Ishikawa (cell line): ENCODE results near the gene RAB5IF.

Experiments
- CEBPB ChIP-seq: IDR thresholded peaks from 2 replicates; pipeline ENCODE4 v1.6.1; 2012
- CREB1 ChIP-seq: IDR thresholded peaks from 2 replicates; pipeline ENCODE4 v1.6.1; 2012; ENCODE audit warnings: low read depth
- EGR1 ChIP-seq: IDR thresholded peaks from 2 replicates; pipeline ENCODE4 v1.6.1; 2012
- EP300 ChIP-seq: IDR thresholded peaks from 2 replicates; pipeline ENCODE4 v1.6.1; 2012; ENCODE audit warnings: borderline replicate concordance
- FOXM1 ChIP-seq: IDR thresholded peaks from 2 replicates; pipeline ENCODE4 v1.6.1; 2012; ENCODE audit warnings: low read depth, borderline replicate concordance
- MAX ChIP-seq: IDR thresholded peaks from 2 replicates; pipeline ENCODE4 v1.6.1; 2012
- NFIC ChIP-seq: IDR thresholded peaks from 2 replicates; pipeline ENCODE4 v1.6.1; 2012
- RAD21 ChIP-seq: IDR thresholded peaks from 2 replicates; pipeline ENCODE4 v1.6.1; 2012; ENCODE audit warnings: low read depth
- REST ChIP-seq: IDR thresholded peaks from 2 replicates; pipeline ENCODE4 v1.6.1; 2012; ENCODE audit warnings: low read depth, mild to moderate bottlenecking
- TAF1 ChIP-seq: IDR thresholded peaks from 2 replicates; pipeline ENCODE4 v1.6.1; 2012; ENCODE audit warnings: low read depth, mild to moderate bottlenecking
- TCF12 ChIP-seq: IDR thresholded peaks from 2 replicates; pipeline ENCODE4 v1.6.1; 2012; ENCODE audit warnings: low read depth
- TEAD4 ChIP-seq: IDR thresholded peaks from 2 replicates; pipeline ENCODE4 v1.6.1; 2012
- USF1 ChIP-seq: IDR thresholded peaks from 2 replicates; pipeline ENCODE4 v1.6.1; 2012
- YY1 ChIP-seq: IDR thresholded peaks from 2 replicates; pipeline ENCODE4 v1.6.1; 2012; ENCODE audit warnings: low read depth
- ZBTB7A ChIP-seq: IDR thresholded peaks from 2 replicates; pipeline ENCODE4 v1.6.1; 2012; ENCODE audit warnings: low read depth

The RAB5IF gene

GRCh38 chr20:36605399-36606157 lies at the start of gene RAB5IF:
Gene RAB5IF, plus strand, starts transcription at chr20:36605779. Its CDS starts 173 bp downstream, at chr20:36605952.
- TF ChIP-seq YY1 (peak; percentile 58), REST (no peak), TCF12 (peak; percentile 43; the same call in 1 of the 2 replicates), EGR1 (no peak), MAX (peak; percentile 80), ZBTB7A (peak; percentile 29; the same call in 1 of the 2 replicates), TEAD4 (no peak), CREB1 (peak; percentile 85), USF1 (no peak), NFIC (no peak), TAF1 (peak; percentile 67), EP300 (0 out of 2 replicates have a peak, but pooled peaks have one; percentile 26), FOXM1 (no peak), RAD21 (peak; percentile 67)

- TF ChIP-seq TCF12, result no peak
These were observed 42.9 kb upstream of the RAB5IF start for GRCh38 chr20:36562724-36563123.

GRCh38 chr20:36563374-36563773 lies 42.2 kb upstream of the RAB5IF start:
- no peak for TF ChIP-seq EP300
- TF ChIP-seq NFIC, result no peak
- TF ChIP-seq YY1, result no peak
- no peak for TF ChIP-seq USF1
- TF ChIP-seq TEAD4, result no peak
- no peak for TF ChIP-seq ZBTB7A
- no peak for TF ChIP-seq FOXM1
- TF ChIP-seq CEBPB, result no peak
- no peak for TF ChIP-seq TCF12
- TF ChIP-seq EGR1, result no peak

- TF ChIP-seq REST, result no peak
- TF ChIP-seq MAX, result no peak
- no peak for TF ChIP-seq NFIC
- TF ChIP-seq RAD21, result no peak
- no peak for TF ChIP-seq USF1
- no peak for TF ChIP-seq EP300
- no peak for TF ChIP-seq TCF12
These were observed 40.1 kb upstream of the RAB5IF start for GRCh38 chr20:36565520-36565919.

- no peak for TF ChIP-seq RAD21
- TF ChIP-seq CEBPB, result no peak
- TF ChIP-seq FOXM1, result no peak
- no peak for TF ChIP-seq CREB1
- no peak for TF ChIP-seq TAF1
- no peak for TF ChIP-seq USF1
- TF ChIP-seq TCF12, result no peak
- no peak for TF ChIP-seq YY1
- TF ChIP-seq REST, result no peak
- TF ChIP-seq EGR1, result no peak
- TF ChIP-seq TEAD4, result no peak
- TF ChIP-seq ZBTB7A, result no peak
- TF ChIP-seq EP300, result no peak
- no peak for TF ChIP-seq NFIC
- no peak for TF ChIP-seq MAX
These were observed 35.6 kb upstream of the RAB5IF start for GRCh38 chr20:36569847-36570429.
